GM19043 (cell line): ENCODE results near the gene LY6G5B.

ENCODE experiments used
- ATAC-seq: cut with Tn5 transposase; IDR thresholded peaks from one replicate; pipeline ENCODE4 v1.9.1; 2021; ENCODE audit warnings: low read depth; ENCODE audit not compliant: unreplicated experiment

LY6G5B gene

GRCh38 chr6:31662124-31662723, 7.6 kb upstream of the LY6G5B start:
- ATAC-seq, result no peak

- no peak for ATAC-seq
Observed at GRCh38 chr6:31663126-31663960, 6.4 kb upstream of the LY6G5B start.

- ATAC-seq, result no peak
Observed at GRCh38 chr6:31663961-31664789, 5.6 kb upstream of the LY6G5B start.

- ATAC-seq, result no peak
Observed at GRCh38 chr6:31664790-31665500, 4.8 kb upstream of the LY6G5B start, which contains the start of gene GPANK1. Gene GPANK1 (minus strand): TSS chr6:31664997. CDS start chr6:31664478, 519 bp downstream.

GRCh38 chr6:31665501-31666336, 4.1 kb upstream of the LY6G5B start, which contains the start of gene CSNK2B:
Gene CSNK2B (plus strand): TSS chr6:31666080. CDS start chr6:31666832, 752 bp downstream.
- ATAC-seq, result peak; percentile 81

- ATAC-seq, result no peak
Observed at GRCh38 chr6:31666337-31666965, 3.3 kb upstream of the LY6G5B start.

GRCh38 chr6:31676322-31676903, 6.6 kb downstream of the LY6G5B start:
- ATAC-seq, result no peak

GRCh38 chr6:31676904-31677303, 7.1 kb downstream of the LY6G5B start:
- no peak for ATAC-seq

GRCh38 chr6:31677955-31678354, 8.2 kb downstream of the LY6G5B start:
- no peak for ATAC-seq

- no peak for ATAC-seq
Observed at GRCh38 chr6:31680226-31681134, 10.7 kb downstream of the LY6G5B start, which contains the start of gene LY6G5C. Gene LY6G5C (minus strand): TSS chr6:31681067. CDS start chr6:31680373, 694 bp downstream.

- no peak for ATAC-seq
Observed at GRCh38 chr6:31681135-31681671, 11.4 kb downstream of the LY6G5B start.

GRCh38 chr6:31683591-31683990, 13.8 kb downstream of the LY6G5B start:
- ATAC-seq, result no peak

- no peak for ATAC-seq
Observed at GRCh38 chr6:31686483-31686882, 16.7 kb downstream of the LY6G5B start.

- no peak for ATAC-seq
Observed at GRCh38 chr6:31687321-31687720, 17.5 kb downstream of the LY6G5B start.

GRCh38 chr6:31687860-31688693, 18.3 kb downstream of the LY6G5B start:
- no peak for ATAC-seq
